IMR-90 (cell line): ENCODE data around the gene CHRNA10. TPM values are rescaled to one million over a fixed set of nuclear protein-coding genes. Genes with fewer than 3 reads are reported as not detected.

Source experiments
- ATAC-seq: fragments of 200-7000 bp; cut with Tn5 transposase; 2 replicates; pipeline ENCODE4 v1.9.1; 2020; ENCODE audit warnings: low read depth, mild to moderate bottlenecking, moderate library complexity
- BruUV-seq: library from RNA; stranded (reverse); fragments of 400-500 nt; replicated peaks from 2 replicates; lab custom pipeline; 2021; lab: Mats Ljungman, UMichigan
- CTCF ChIA-PET: fragments of 300-600 bp; formaldehyde crosslinking; extraction: SDS; loops from one replicate; lab custom pipeline; 2021; ENCODE audit warnings: antibody characterized with exemption; lab: Yijun Ruan, JAX
- POLR2A ChIA-PET: fragments of 300-600 bp; sonication (Branson Sonifier 250); formaldehyde crosslinking; loops from one replicate; lab custom pipeline; 2022; ENCODE audit warnings: antibody characterized with exemption; ENCODE audit not compliant: unreplicated experiment; lab: Charles Lee
- DNase-seq: peaks from one replicate; pipeline ENCODE4 v3.0.0; 2013
- H2AFZ ChIP-seq: replicated peaks from 2 replicates; pipeline ENCODE3; 2013; ENCODE audit warnings: low read length, mild to moderate bottlenecking; ENCODE audit not compliant: poor library complexity
- H2AK5ac ChIP-seq: 2 replicates; pipeline ENCODE4 v1.6.1; 2013; ENCODE audit warnings: low read depth, low read length, inconsistent platforms
- H2AK9ac ChIP-seq: replicated peaks from 2 replicates; pipeline ENCODE3; 2013; ENCODE audit warnings: mild to moderate bottlenecking, low read depth, low read length, moderate library complexity; ENCODE audit not compliant: poor library complexity
- H2BK120ac ChIP-seq: 2 replicates; pipeline ENCODE4 v1.6.1; 2013; ENCODE audit warnings: low read depth, low read length, inconsistent platforms
- H2BK15ac ChIP-seq: 3 replicates; pipeline ENCODE4 v1.6.1; 2013; ENCODE audit warnings: low read depth, low read length, inconsistent platforms
- H2BK20ac ChIP-seq: 2 replicates; pipeline ENCODE4 v1.6.1; 2013; ENCODE audit warnings: low read depth, mild to moderate bottlenecking, inconsistent platforms, low read length, moderate library complexity
- H2BK5ac ChIP-seq: 2 replicates; pipeline ENCODE4 v1.6.1; 2013; ENCODE audit warnings: mild to moderate bottlenecking, low read depth, low read length, inconsistent platforms; ENCODE audit not compliant: poor library complexity, severe bottlenecking
- H3K14ac ChIP-seq: replicated peaks from 2 replicates; pipeline ENCODE4 v1.6.1; 2013; ENCODE audit warnings: low read depth, low read length, inconsistent platforms
- H3K18ac ChIP-seq: 2 replicates; pipeline ENCODE4 v1.6.1; 2013; ENCODE audit warnings: low read depth, low read length, control low read depth
- H3K23ac ChIP-seq: 2 replicates; pipeline ENCODE4 v1.6.1; 2013; ENCODE audit warnings: low read depth, low read length, inconsistent platforms
- H3K27ac ChIP-seq: 2 replicates; pipeline ENCODE4 v1.5.1; 2013; ENCODE audit warnings: mild to moderate bottlenecking, control low read depth, low read length; ENCODE audit not compliant: insufficient read depth
- H3K27me3 ChIP-seq: 2 replicates; pipeline ENCODE4 v1.6.1; 2013; ENCODE audit warnings: low read length; ENCODE audit not compliant: control insufficient read depth, insufficient read depth
- H3K36me3 ChIP-seq: 2 replicates; pipeline ENCODE4 v1.6.1; 2013; ENCODE audit warnings: low read length, mixed read lengths; ENCODE audit not compliant: control insufficient read depth, insufficient read depth
- H3K4ac ChIP-seq: 2 replicates; pipeline ENCODE4 v1.6.1; 2013; ENCODE audit warnings: low read depth, low read length, inconsistent platforms
- H3K4me1 ChIP-seq: 2 replicates; pipeline ENCODE4 v1.6.1; 2013; ENCODE audit warnings: low read length, mixed read lengths; ENCODE audit not compliant: control insufficient read depth, insufficient read depth
- H3K4me2 ChIP-seq: 2 replicates; pipeline ENCODE4 v1.6.1; 2013; ENCODE audit warnings: low read depth, mild to moderate bottlenecking, control low read depth, low read length, moderate library complexity
- H3K4me3 ChIP-seq: 2 replicates; pipeline ENCODE4 v1.5.1; 2013; ENCODE audit warnings: low read depth, mild to moderate bottlenecking, control low read depth, low read length, moderate library complexity; ENCODE audit not compliant: insufficient read depth
- H3K56ac ChIP-seq: 2 replicates; pipeline ENCODE4 v1.6.1; 2013; ENCODE audit warnings: low read length, inconsistent platforms; ENCODE audit not compliant: insufficient read depth; ENCODE audit errors: extremely low read depth
- H3K79me1 ChIP-seq, 2 experiments: 2 replicates each; pipeline ENCODE4 v1.6.1; 2013; ENCODE audit warnings: low read length in 2 of 2, inconsistent platforms in 1 of 2, low read depth in 1 of 2
- H3K9ac ChIP-seq: 2 replicates; pipeline ENCODE4 v1.6.1; 2013; ENCODE audit warnings: low read depth, low read length, control low read depth
- H3K9me1 ChIP-seq: 2 replicates; pipeline ENCODE4 v1.6.1; 2013; ENCODE audit warnings: low read length, inconsistent platforms; ENCODE audit not compliant: insufficient read depth
- H3K9me3 ChIP-seq: 2 replicates; pipeline ENCODE4 v1.6.1; 2013; ENCODE audit warnings: low read length; ENCODE audit not compliant: control insufficient read depth, insufficient read depth
- H4K20me1 ChIP-seq: 2 replicates; pipeline ENCODE4 v1.6.1; 2013; ENCODE audit warnings: low read length, inconsistent platforms; ENCODE audit not compliant: insufficient read depth
- H4K5ac ChIP-seq: 2 replicates; pipeline ENCODE4 v1.6.1; 2013; ENCODE audit warnings: mild to moderate bottlenecking, low read depth, low read length, control low read depth
- H4K8ac ChIP-seq, 2 experiments: 2 replicates each; pipeline ENCODE4 v1.6.1; 2013; ENCODE audit warnings: low read depth in 2 of 2, low read length in 2 of 2, control low read depth in 1 of 2, inconsistent platforms in 1 of 2
- H4K91ac ChIP-seq: 2 replicates; pipeline ENCODE4 v1.6.1; 2013; ENCODE audit warnings: low read depth, low read length, inconsistent platforms; ENCODE audit not compliant: insufficient read depth
- BHLHE40 ChIP-seq: fragments of 150-350 bp; IDR thresholded peaks from 2 replicates; pipeline ENCODE4 v1.6.1; 2016; ENCODE audit warnings: mild to moderate bottlenecking, low read depth, low read length
- CEBPB ChIP-seq: IDR thresholded peaks from 2 replicates; pipeline ENCODE4 v1.6.1; 2012; ENCODE audit warnings: low read depth, low read length, improper control_type of control experiment
- CHD1 ChIP-seq: IDR thresholded peaks from 2 replicates; pipeline ENCODE4 v1.6.1; 2012; ENCODE audit warnings: low read depth, low read length, improper control_type of control experiment
- MAFK ChIP-seq: IDR thresholded peaks from 2 replicates; pipeline ENCODE4 v1.6.1; 2012; ENCODE audit warnings: low read depth, low read length, improper control_type of control experiment
- MXI1 ChIP-seq: IDR thresholded peaks from 2 replicates; pipeline ENCODE4 v1.6.1; 2012; ENCODE audit warnings: low read depth, mild to moderate bottlenecking, low read length, moderate library complexity, borderline replicate concordance
- NFE2L2 ChIP-seq: fragments of 150-350 bp; IDR thresholded peaks from 2 replicates; pipeline ENCODE4 v1.6.1; 2016; ENCODE audit warnings: low read depth, mild to moderate bottlenecking, low read length
- POLR2A ChIP-seq: IDR thresholded peaks from 2 replicates; pipeline ENCODE4 v1.6.1; 2012; ENCODE audit warnings: mild to moderate bottlenecking, low read depth, low read length
- SMC3 ChIP-seq: fragments of 150-350 bp; IDR thresholded peaks from 2 replicates; pipeline ENCODE4 v1.6.1; 2016; ENCODE audit warnings: low read depth, mild to moderate bottlenecking, antibody characterized with exemption, low read length, moderate library complexity
- USF2 ChIP-seq: fragments of 150-350 bp; IDR thresholded peaks from 2 replicates; pipeline ENCODE4 v1.6.1; 2017; ENCODE audit warnings: mild to moderate bottlenecking, antibody characterized with exemption, low read length, low read depth
- WGBS, 2 experiments: methylation state at CpG; one replicate each; pipeline versions ENCODE4 v1.1.5 to v1.1.7; 2013; ENCODE audit warnings: missing lambda C conversion rate in 2 of 2; ENCODE audit not compliant: insufficient read length in 1 of 2; ENCODE audit errors: extremely low coverage in 2 of 2; 5-methylcytosine and 5-hydroxymethylcytosine counted together
- dilution Hi-C: fragments of 300-500 bp; cut with HindIII; formaldehyde crosslinking; loops from one replicate; pipeline ENCODE4 v1.14.3; 2018; ENCODE audit warnings: low sequenced_read_pairs; ENCODE audit not compliant: unreplicated experiment
- in situ Hi-C: fragments of 300-500 bp; cut with MboI; formaldehyde crosslinking; loops from 3 replicates; pipeline ENCODE4 v1.14.3; 2019; ENCODE audit warnings: low sequenced_read_pairs, inconsistent platforms, mixed read lengths
- intact Hi-C: fragments of 100-400 bp; cut with micrococcal nuclease; formaldehyde crosslinking; loops from 2 replicates; pipeline ENCODE4 v1.10.0; 2022
- polyA plus RNA-seq, 3 experiments: library from polyadenylated mRNA; depleted of rRNA; stranded (reverse); fragments of >200 nt; gene quantifications; 2 replicates each; pipeline ENCODE4 v1.2.3, GENCODE V29; 2012; ENCODE audit warnings: low replicate concordance in 1 of 3
- total RNA-seq: library from RNA; depleted of rRNA; stranded (reverse); fragments of >200 nt; gene quantifications from 2 replicates; pipeline ENCODE4 v1.2.3, GENCODE V29; 2012
- TF ChIP-seq, protein P1 (sequence below): conservative IDR thresholded peaks from 2 replicates; pipeline ENCODE4 v1.5.1; 2012; ENCODE audit warnings: mild to moderate bottlenecking, low read depth, low read length, improper control_type of control experiment
- TF ChIP-seq, protein P2 (sequence below): fragments of 150-350 bp; IDR thresholded peaks from 2 replicates; pipeline ENCODE4 v1.6.1; 2016; ENCODE audit warnings: low read depth, mild to moderate bottlenecking, low read length, moderate library complexity, borderline replicate concordance

Gene CHRNA10
- total and polyA plus RNA-seq, 2 of the 4 experiments (the other 2 are of a cell fraction) = 0.36 to 0.79 TPM

DNA sequence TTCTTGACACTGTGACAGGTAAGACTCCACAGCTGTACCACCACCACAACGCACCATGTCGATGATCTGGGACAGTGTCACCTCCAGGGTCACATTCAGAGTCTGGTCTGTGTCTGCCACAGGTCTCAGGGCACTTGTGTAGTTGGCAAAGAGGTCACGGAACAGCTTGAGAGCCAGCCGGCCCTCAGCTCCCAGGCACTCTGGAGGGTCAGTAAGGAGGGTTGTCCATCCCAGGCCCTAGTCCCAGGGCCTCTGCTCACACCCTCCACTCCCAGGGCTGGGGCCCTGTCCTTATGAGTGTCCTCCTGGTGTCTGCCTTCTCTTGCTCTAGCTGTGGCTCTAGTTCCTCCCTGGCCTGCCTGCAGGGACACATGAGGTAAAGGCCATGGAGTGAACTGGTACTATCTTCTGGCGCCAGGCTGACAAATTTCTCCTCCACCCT lies 1.4 kb downstream of the CHRNA10 start:
- Histone ChIP-seq H2BK120ac (no peak overlapping the region), H3K14ac (no peak overlapping the region), H4K8ac (no peak overlapping the region), H3K9ac (no peak overlapping the region), H4K91ac (no peak overlapping the region), H3K4ac (no peak overlapping the region), H3K36me3 (peaks cover 52% of the 10 kb centered on the region), H3K9me3 (no peaks in the 10 kb centered on the region), H3K27ac (no peak overlapping the region), H3K18ac (no peak overlapping the region), H2AFZ (no peak overlapping the region), H3K56ac (no peak overlapping the region), H3K9me1 (peaks cover 8% of the 10 kb centered on the region; the same call in 1 of the 2 replicates), H4K5ac (no peak overlapping the region), H3K79me1 (peaks cover 5% of the 10 kb centered on the region in 2 experiments; a peak in 3 of 4 replicates), H2BK20ac (no peak overlapping the region), H2AK5ac (no peak overlapping the region), H2BK5ac (no peak overlapping the region), H2BK15ac (no peak overlapping the region), H3K4me1 (no peaks in the 10 kb centered on the region), H2AK9ac (no peak overlapping the region), H3K27me3 (no peaks in the 10 kb centered on the region), H3K4me2 (no peak overlapping the region), H4K20me1 (no peaks in the 10 kb centered on the region), H3K4me3 (no peak overlapping the region), H3K23ac (no peak overlapping the region)
- no TSS peak for BruUV-seq
- TF ChIP-seq POLR2A (no peak), NFE2L2 (no peak), MXI1 (no peak), BHLHE40 (no peak), CHD1 (no peak), USF2 (no peak), CEBPB (no peak), MAFK (no peak), SMC3 (no peak)
- TF ChIP-seq, protein P1, sequence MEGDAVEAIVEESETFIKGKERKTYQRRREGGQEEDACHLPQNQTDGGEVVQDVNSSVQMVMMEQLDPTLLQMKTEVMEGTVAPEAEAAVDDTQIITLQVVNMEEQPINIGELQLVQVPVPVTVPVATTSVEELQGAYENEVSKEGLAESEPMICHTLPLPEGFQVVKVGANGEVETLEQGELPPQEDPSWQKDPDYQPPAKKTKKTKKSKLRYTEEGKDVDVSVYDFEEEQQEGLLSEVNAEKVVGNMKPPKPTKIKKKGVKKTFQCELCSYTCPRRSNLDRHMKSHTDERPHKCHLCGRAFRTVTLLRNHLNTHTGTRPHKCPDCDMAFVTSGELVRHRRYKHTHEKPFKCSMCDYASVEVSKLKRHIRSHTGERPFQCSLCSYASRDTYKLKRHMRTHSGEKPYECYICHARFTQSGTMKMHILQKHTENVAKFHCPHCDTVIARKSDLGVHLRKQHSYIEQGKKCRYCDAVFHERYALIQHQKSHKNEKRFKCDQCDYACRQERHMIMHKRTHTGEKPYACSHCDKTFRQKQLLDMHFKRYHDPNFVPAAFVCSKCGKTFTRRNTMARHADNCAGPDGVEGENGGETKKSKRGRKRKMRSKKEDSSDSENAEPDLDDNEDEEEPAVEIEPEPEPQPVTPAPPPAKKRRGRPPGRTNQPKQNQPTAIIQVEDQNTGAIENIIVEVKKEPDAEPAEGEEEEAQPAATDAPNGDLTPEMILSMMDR = no peak
- TF ChIP-seq, protein P2, sequence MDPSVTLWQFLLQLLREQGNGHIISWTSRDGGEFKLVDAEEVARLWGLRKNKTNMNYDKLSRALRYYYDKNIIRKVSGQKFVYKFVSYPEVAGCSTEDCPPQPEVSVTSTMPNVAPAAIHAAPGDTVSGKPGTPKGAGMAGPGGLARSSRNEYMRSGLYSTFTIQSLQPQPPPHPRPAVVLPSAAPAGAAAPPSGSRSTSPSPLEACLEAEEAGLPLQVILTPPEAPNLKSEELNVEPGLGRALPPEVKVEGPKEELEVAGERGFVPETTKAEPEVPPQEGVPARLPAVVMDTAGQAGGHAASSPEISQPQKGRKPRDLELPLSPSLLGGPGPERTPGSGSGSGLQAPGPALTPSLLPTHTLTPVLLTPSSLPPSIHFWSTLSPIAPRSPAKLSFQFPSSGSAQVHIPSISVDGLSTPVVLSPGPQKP = no peak
- dilution Hi-C loops = no loop called here
- DNase-seq (no peak), ATAC-seq (no peak; the same call in 1 of the 2 replicates)
- POLR2A ChIA-PET = no interaction called here
- in situ Hi-C loops = no loop called here
- intact Hi-C loops = no loop called here
- no CpG with 5 or more reads among the region's 5 CpGs for WGBS, 2 experiments
- CTCF ChIA-PET = no interaction called here
